Measurements from ENCODE around the gene CRY2. TPM values are rescaled to one million over a fixed set of nuclear protein-coding genes. Genes with fewer than 3 reads are reported as not detected.

Gene CRY2
- polyA plus RNA-seq, 1 of the 3 experiments (the other 2 are of a cell fraction): 6.7 TPM

GRCh38 chr11:45856044-45856468 lies 8.8 kb downstream of the CRY2 start (continued):
- no peak for TF ChIP-seq SIN3A (IDR thresholded peaks at IDR 0.05; ENCODE audit: borderline replicate concordance, low read depth, low read length)

DNA sequence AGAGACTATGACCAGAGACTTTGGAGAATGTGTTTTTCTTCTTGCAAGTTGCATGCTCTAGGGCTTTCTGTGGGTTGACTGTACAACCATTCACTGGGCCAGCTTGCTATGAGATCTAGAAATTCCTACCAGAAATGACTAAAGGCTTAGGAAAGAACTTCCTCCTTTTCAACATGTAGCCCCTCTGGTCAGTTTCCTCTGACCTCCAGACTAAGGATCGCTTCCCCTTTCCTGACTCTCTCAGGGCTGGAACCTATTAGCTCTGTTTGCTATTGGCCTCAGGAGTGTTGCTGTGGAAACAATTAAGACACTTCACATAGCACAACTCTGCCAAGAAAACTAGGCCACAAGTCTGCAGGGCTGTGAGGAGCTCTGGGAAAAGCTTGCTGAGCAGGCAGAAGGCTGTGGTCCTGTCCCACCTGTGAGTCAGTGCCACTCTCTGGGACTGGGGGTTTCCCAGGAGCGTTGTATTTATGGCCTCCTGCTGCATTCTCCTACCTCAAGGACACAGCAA lies 10.7 kb downstream of the CRY2 start:
- TF ChIP-seq SIN3A (IDR thresholded peaks at IDR 0.05; ENCODE audit: borderline replicate concordance, low read depth, low read length): 0 out of 2 replicates have a peak, but pooled peaks have one; percentile 39
- no peak for TF ChIP-seq RXRA (IDR thresholded peaks at IDR 0.05; ENCODE audit: borderline replicate concordance, low read depth)
- no peak for TF ChIP-seq FOXM1 (IDR thresholded peaks at IDR 0.05; ENCODE audit: low read depth)
- TF ChIP-seq EP300 (IDR thresholded peaks at IDR 0.05; ENCODE audit: borderline replicate concordance in 1 of 2, low read depth in 1 of 2, low read length in 1 of 2): peak in 1 of 2 experiments; percentile 19; a peak in 1 of 4 replicates
- peak; percentile 48; the same call in 1 of the 2 replicates for TF ChIP-seq TCF12 (IDR thresholded peaks at IDR 0.05)
- ChIA-PET CTCF (interaction anchor here (1.3 to 8.1 kb wide), 3 partner anchors 15 to 37 kb away, joined by 3 to 118 read pairs (median 7); no protein-coding TSS in a partner anchor), POLR2A (no interaction called here)
- H3K4me2 ChIP-seq: peak overlapping the region; percentile 60; the same call in 1 of the 2 replicates
- H3K9ac ChIP-seq: peak overlapping the region; percentile 38; the same call in 1 of the 2 replicates
- DNase-seq: peak; percentile 60
- WGBS (ENCODE audit: low lambda C conversion rate): 17% methylated on average over 2 of the region's 2 CpGs
- H3K27ac ChIP-seq (ENCODE audit: low read depth in 2 of 2, low read length in 1 of 2): peak overlapping the region; percentile 87 to 95
- peaks cover 36 to 52% of the 10 kb centered on the region in 2 experiments for H3K4me1 ChIP-seq (ENCODE audit: control insufficient read depth in 1 of 2, insufficient read depth in 2 of 2, low read depth in 1 of 2, low read length in 1 of 2)
- H3K36me3 ChIP-seq (replicated peaks in 1 of 2; ENCODE audit: control insufficient read depth in 1 of 2, insufficient read depth in 2 of 2, low read length in 1 of 2): peaks cover 26 to 27% of the 10 kb centered on the region in 2 experiments
- no peaks in the 10 kb centered on the region for H3K27me3 ChIP-seq (ENCODE audit: insufficient read depth)
- peaks cover 22% of the 10 kb centered on the region for H3K79me2 ChIP-seq (ENCODE audit: insufficient read depth)
- peaks cover 15% of the 10 kb centered on the region for H3F3A ChIP-seq (replicated peaks; ENCODE audit: insufficient read depth)
- H3K9me3 ChIP-seq: no peaks in the 10 kb centered on the region
- H2AFZ ChIP-seq (ENCODE audit: low read depth): no peak overlapping the region
- H4K20me1 ChIP-seq (ENCODE audit: insufficient read depth): peaks cover 20% of the 10 kb centered on the region
- no peaks in the 10 kb centered on the region for H3K9me2 ChIP-seq
- no peak overlapping the region for H3K4me3 ChIP-seq (ENCODE audit: low read depth in 2 of 2, low read length in 1 of 2)

- CTCF ChIA-PET: interaction anchor here (0.6 to 8.1 kb wide), 7 partner anchors 11 to 106 kb away, joined by 3 to 118 read pairs (median 3); partner anchors contain the start of gene CRY2
- peaks cover 15% of the 10 kb centered on the region for H3F3A ChIP-seq (replicated peaks; ENCODE audit: insufficient read depth)
- H3K9me3 ChIP-seq: no peaks in the 10 kb centered on the region
- WGBS (ENCODE audit: low lambda C conversion rate): 88% methylated on average over 5 of the region's 5 CpGs
- TF ChIP-seq EP300 (IDR thresholded peaks at IDR 0.05; ENCODE audit: borderline replicate concordance in 1 of 2, low read depth in 1 of 2, low read length in 1 of 2) (no peak), ELF1 (IDR thresholded peaks at IDR 0.05) (no peak), FOXM1 (IDR thresholded peaks at IDR 0.05; ENCODE audit: low read depth) (no peak), TEAD4 (IDR thresholded peaks at IDR 0.05; ENCODE audit: borderline replicate concordance, insufficient read depth) (no peak), EZH2phosphoT487 (IDR thresholded peaks at IDR 0.05; ENCODE audit: borderline replicate concordance, low read depth) (no peak), YY1 (IDR thresholded peaks at IDR 0.05; ENCODE audit: low read depth) (no peak), CHD2 (IDR thresholded peaks at IDR 0.05; ENCODE audit: low read length, partially characterized antibody) (no peak), RXRA (IDR thresholded peaks at IDR 0.05; ENCODE audit: borderline replicate concordance, low read depth) (no peak), MEF2A (IDR thresholded peaks at IDR 0.05; ENCODE audit: borderline replicate concordance, low read depth) (no peak), FOXJ3 (CRISPR knock-in tag; IDR thresholded peaks at IDR 0.05) (no peak), GATA2 (CRISPR knock-in tag; IDR thresholded peaks at IDR 0.05) (no peak), RAD21 (IDR thresholded peaks at IDR 0.05; ENCODE audit: low read length) (no peak), RFX5 (IDR thresholded peaks at IDR 0.05; ENCODE audit: low read length) (no peak)
- TF ChIP-seq, protein P1, sequence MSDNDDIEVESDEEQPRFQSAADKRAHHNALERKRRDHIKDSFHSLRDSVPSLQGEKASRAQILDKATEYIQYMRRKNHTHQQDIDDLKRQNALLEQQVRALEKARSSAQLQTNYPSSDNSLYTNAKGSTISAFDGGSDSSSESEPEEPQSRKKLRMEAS (IDR thresholded peaks at IDR 0.05; ENCODE audit: low read depth): no peak
- TF ChIP-seq, protein P2, sequence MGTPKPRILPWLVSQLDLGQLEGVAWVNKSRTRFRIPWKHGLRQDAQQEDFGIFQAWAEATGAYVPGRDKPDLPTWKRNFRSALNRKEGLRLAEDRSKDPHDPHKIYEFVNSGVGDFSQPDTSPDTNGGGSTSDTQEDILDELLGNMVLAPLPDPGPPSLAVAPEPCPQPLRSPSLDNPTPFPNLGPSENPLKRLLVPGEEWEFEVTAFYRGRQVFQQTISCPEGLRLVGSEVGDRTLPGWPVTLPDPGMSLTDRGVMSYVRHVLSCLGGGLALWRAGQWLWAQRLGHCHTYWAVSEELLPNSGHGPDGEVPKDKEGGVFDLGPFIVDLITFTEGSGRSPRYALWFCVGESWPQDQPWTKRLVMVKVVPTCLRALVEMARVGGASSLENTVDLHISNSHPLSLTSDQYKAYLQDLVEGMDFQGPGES (IDR thresholded peaks at IDR 0.05; ENCODE audit: low read depth, low read length): no peak
- TF ChIP-seq, protein P3, sequence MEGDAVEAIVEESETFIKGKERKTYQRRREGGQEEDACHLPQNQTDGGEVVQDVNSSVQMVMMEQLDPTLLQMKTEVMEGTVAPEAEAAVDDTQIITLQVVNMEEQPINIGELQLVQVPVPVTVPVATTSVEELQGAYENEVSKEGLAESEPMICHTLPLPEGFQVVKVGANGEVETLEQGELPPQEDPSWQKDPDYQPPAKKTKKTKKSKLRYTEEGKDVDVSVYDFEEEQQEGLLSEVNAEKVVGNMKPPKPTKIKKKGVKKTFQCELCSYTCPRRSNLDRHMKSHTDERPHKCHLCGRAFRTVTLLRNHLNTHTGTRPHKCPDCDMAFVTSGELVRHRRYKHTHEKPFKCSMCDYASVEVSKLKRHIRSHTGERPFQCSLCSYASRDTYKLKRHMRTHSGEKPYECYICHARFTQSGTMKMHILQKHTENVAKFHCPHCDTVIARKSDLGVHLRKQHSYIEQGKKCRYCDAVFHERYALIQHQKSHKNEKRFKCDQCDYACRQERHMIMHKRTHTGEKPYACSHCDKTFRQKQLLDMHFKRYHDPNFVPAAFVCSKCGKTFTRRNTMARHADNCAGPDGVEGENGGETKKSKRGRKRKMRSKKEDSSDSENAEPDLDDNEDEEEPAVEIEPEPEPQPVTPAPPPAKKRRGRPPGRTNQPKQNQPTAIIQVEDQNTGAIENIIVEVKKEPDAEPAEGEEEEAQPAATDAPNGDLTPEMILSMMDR (IDR thresholded peaks at IDR 0.05): no peak
- TF ChIP-seq, protein P4, sequence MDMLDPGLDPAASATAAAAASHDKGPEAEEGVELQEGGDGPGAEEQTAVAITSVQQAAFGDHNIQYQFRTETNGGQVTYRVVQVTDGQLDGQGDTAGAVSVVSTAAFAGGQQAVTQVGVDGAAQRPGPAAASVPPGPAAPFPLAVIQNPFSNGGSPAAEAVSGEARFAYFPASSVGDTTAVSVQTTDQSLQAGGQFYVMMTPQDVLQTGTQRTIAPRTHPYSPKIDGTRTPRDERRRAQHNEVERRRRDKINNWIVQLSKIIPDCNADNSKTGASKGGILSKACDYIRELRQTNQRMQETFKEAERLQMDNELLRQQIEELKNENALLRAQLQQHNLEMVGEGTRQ (IDR thresholded peaks at IDR 0.05; ENCODE audit: borderline replicate concordance, low read depth, low read length): no peak
- no peak overlapping the region for H2AFZ ChIP-seq (ENCODE audit: low read depth)
- peaks cover 34 to 35% of the 10 kb centered on the region in 2 experiments for H3K36me3 ChIP-seq (replicated peaks in 1 of 2; ENCODE audit: control insufficient read depth in 1 of 2, insufficient read depth in 2 of 2, low read length in 1 of 2)
- no peaks in the 10 kb centered on the region for H3K9me2 ChIP-seq
- H3K27ac ChIP-seq (ENCODE audit: low read depth in 2 of 2, low read length in 1 of 2): peak overlapping the region; percentile 87 to 95
- no peak overlapping the region for H3K4me3 ChIP-seq (ENCODE audit: low read depth in 2 of 2, low read length in 1 of 2)
- POLR2A ChIA-PET: interaction anchor here (1.1 to 1.2 kb wide), 2 partner anchors 12 to 59 kb away, joined by 5 to 6 read pairs; partner anchors contain the start of gene CRY2
- peak overlapping the region; percentile 60; the same call in 1 of the 2 replicates for H3K4me2 ChIP-seq
- H3K79me2 ChIP-seq (ENCODE audit: insufficient read depth): peaks cover 13% of the 10 kb centered on the region; the same call in 1 of the 2 replicates
- peaks cover 36 to 52% of the 10 kb centered on the region in 2 experiments for H3K4me1 ChIP-seq (ENCODE audit: control insufficient read depth in 1 of 2, insufficient read depth in 2 of 2, low read depth in 1 of 2, low read length in 1 of 2)
- no peaks in the 10 kb centered on the region for H3K27me3 ChIP-seq (ENCODE audit: insufficient read depth)
- H3K9ac ChIP-seq: peak overlapping the region; percentile 15; the same call in 1 of the 2 replicates
- H4K20me1 ChIP-seq (ENCODE audit: insufficient read depth): 0 out of 2 replicates have a peak, but pooled peaks cover 11% of the 10 kb centered on the region
- no peak for DNase-seq
Measured at GRCh38 chr11:45858751-45859398, 11.6 kb downstream of the CRY2 start.
